ENCODE measurements around the gene STX2.

GRCh38 chr12:130813949-130814348 is 25.1 kb downstream of the STX2 start:
- no peak for TF ChIP-seq CTCF (conservative IDR thresholded peaks at IDR 0.05 in 1 of 2, IDR thresholded peaks at IDR 0.05 in 1 of 2; ENCODE audit: low read depth in 1 of 2, low read length in 2 of 2)
- no peak for TF ChIP-seq EZH2 (IDR thresholded peaks at IDR 0.05; ENCODE audit: low read length, missing control alignments)
